ENCODE measurements around the gene PXMP4.

GRCh38 chr20:33703498-33704137, 16.5 kb downstream of the PXMP4 start:
- TF ChIP-seq CTCF (IDR thresholded peaks at IDR 0.05) (no peak), POLR2A (IDR thresholded peaks at IDR 0.05) (no peak), POLR2AphosphoS5 (IDR thresholded peaks at IDR 0.05; ENCODE audit: insufficient read depth in 1 of 2, low read depth in 1 of 2) (no peak)

Data from vagina (tissue), 2 donors.